Vagina (tissue), 2 donors: ENCODE measurements around the gene BICDL2.

ENCODE experiments used
- CTCF ChIP-seq, 3 experiments: fragments of 450-650 bp in 2 of 3; fragments of 200-600 bp in 1 of 3; sonication (generic) in 1 of 3; IDR thresholded peaks; one replicate each; pipeline ENCODE4 v1.5.1; 2017 to 2019; ENCODE audit warnings: antibody characterized with exemption in 3 of 3, mild to moderate bottlenecking in 2 of 3, moderate library complexity in 2 of 3
- POLR2A ChIP-seq, 2 donors: fragments of 450-650 bp; IDR thresholded peaks; one replicate each; pipeline ENCODE4 v1.6.1; 2017; ENCODE audit warnings: antibody characterized with exemption in 2 of 2, mild to moderate bottlenecking in 2 of 2, moderate library complexity in 2 of 2

- TF ChIP-seq CTCF (IDR thresholded peaks at IDR 0.05): no peak
- no peak for TF ChIP-seq POLR2A (IDR thresholded peaks at IDR 0.05)
These were observed 18.8 kb downstream of the BICDL2 start, which contains the start of gene CLDN6 for GRCh38 chr16:3017794-3018506.
